ENCODE data around the gene DLX5.

DLX5 gene

GRCh38 chr7:96979551-96980276, 44.9 kb downstream of the DLX5 start:
- no peak for DNase-seq (ENCODE audit: low read depth)
- H3K4me3 ChIP-seq (ENCODE audit: low read depth, low read length) = no peak overlapping the region
- no peak for TF ChIP-seq CTCF (IDR thresholded peaks at IDR 0.05; ENCODE audit: insufficient read depth, low read depth, low read length, missing control alignments)

- TF ChIP-seq CTCF (IDR thresholded peaks at IDR 0.05; ENCODE audit: insufficient read depth, low read depth, low read length, missing control alignments) = no peak
- DNase-seq (ENCODE audit: low read depth) = no peak
- no peak overlapping the region for H3K4me3 ChIP-seq (ENCODE audit: low read depth, low read length)
Observed at GRCh38 chr7:96977445-96977844, 47.2 kb downstream of the DLX5 start.

GRCh38 chr7:96976106-96976505, 48.5 kb downstream of the DLX5 start:
- TF ChIP-seq CTCF (IDR thresholded peaks at IDR 0.05; ENCODE audit: insufficient read depth, low read depth, low read length, missing control alignments) = no peak

GRCh38 chr7:96973986-96974385, 50.6 kb downstream of the DLX5 start:
- DNase-seq (ENCODE audit: low read depth) = no peak
- TF ChIP-seq CTCF (IDR thresholded peaks at IDR 0.05; ENCODE audit: insufficient read depth, low read depth, low read length, missing control alignments) = no peak
- no peak overlapping the region for H3K4me3 ChIP-seq (ENCODE audit: low read depth, low read length)

More at GRCh38 chr7:96976106-96976505, 48.5 kb downstream of the DLX5 start:
- DNase-seq (ENCODE audit: low read depth) = no peak
- no peak overlapping the region for H3K4me3 ChIP-seq (ENCODE audit: low read depth, low read length)

GRCh38 chr7:96970739-96971138, 53.9 kb downstream of the DLX5 start:
- DNase-seq (ENCODE audit: low read depth) = no peak
- no peak for TF ChIP-seq CTCF (IDR thresholded peaks at IDR 0.05; ENCODE audit: insufficient read depth, low read depth, low read length, missing control alignments)
- H3K4me3 ChIP-seq (ENCODE audit: low read depth, low read length) = no peak overlapping the region
